T-helper 2 cell (primary cell): Measurements from ENCODE around the gene HLA-DPB1.
"Not testable (repeated sequence)": the region's sequence is repeated elsewhere in the genome, so short reads cannot be mapped to it uniquely, and the experiment has no call there.

Experiments used
- DNase-seq, 5 experiments: peaks; one replicate each; pipeline versions ENCODE4 v3.0.0 to v3.0.0-alpha.2; 2012 to 2022
- total RNA-seq, 2 donors: gene quantifications; one replicate each; lab custom pipeline; 2026; lab: John Stamatoyannopoulos, UW

HLA-DPB1 gene
- 41.8 to 60.0 reads per million in 2 donors for total RNA-seq

GRCh38 chr6:33075568-33076405 is at the start of gene HLA-DPB1:
Gene HLA-DPB1, plus strand, starts transcription at chr6:33075990. Its CDS starts 52 bp downstream, at chr6:33076042.
- peak in 2 of 5 experiments; percentile 63 to 92 for DNase-seq

- DNase-seq, result no peak
Observed at GRCh38 chr6:33028220-33028849, 47.5 kb upstream of the HLA-DPB1 start.

GRCh38 chr6:33029328-33030184 is 46.2 kb upstream of the HLA-DPB1 start:
- peak in 1 of 5 experiments; percentile 86 for DNase-seq

- no peak for DNase-seq
Observed at GRCh38 chr6:33030245-33030644, 45.5 kb upstream of the HLA-DPB1 start.

DNA sequence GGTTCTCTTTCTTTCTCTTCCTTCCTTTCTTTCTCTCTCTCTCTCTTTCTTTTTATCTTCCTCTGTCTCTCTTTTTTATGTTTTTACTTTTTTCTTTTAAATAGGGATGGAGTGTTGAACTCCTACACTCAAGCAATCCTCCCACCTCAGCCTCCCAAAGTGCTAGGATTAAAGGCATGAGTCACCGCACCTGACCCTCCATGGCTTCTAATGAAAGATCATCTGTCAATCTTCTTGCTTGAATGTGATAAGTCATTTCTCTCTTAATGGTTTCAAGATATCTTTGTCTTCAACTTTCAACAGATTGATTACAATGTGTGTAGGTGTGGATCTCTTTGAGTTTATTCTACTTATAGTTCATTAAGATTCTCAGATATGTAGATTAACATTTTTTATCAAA is 41.2 kb upstream of the HLA-DPB1 start:
- no peak for DNase-seq

DNA sequence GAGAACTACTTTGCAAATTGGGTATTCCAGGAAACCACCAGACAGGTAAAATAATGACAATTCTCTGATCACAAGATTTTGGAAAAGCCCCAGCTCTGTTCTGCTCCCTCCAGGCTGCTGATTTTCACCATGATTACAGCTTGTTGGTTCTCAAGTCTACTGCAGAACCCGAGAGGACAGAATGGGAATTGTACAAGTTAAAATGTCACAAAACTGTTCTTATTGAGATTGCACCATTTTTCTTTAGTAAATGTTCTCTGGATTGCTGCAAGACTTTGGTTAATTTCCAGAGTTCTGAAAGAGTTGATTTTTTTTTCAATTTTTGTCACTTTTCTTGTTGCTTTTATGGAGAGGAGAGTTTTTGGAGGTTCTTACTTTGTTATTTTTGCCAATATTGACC is 39.3 kb upstream of the HLA-DPB1 start:
- no peak for DNase-seq

GRCh38 chr6:33040157-33040556 is 35.6 kb upstream of the HLA-DPB1 start:
- no peak for DNase-seq

DNA sequence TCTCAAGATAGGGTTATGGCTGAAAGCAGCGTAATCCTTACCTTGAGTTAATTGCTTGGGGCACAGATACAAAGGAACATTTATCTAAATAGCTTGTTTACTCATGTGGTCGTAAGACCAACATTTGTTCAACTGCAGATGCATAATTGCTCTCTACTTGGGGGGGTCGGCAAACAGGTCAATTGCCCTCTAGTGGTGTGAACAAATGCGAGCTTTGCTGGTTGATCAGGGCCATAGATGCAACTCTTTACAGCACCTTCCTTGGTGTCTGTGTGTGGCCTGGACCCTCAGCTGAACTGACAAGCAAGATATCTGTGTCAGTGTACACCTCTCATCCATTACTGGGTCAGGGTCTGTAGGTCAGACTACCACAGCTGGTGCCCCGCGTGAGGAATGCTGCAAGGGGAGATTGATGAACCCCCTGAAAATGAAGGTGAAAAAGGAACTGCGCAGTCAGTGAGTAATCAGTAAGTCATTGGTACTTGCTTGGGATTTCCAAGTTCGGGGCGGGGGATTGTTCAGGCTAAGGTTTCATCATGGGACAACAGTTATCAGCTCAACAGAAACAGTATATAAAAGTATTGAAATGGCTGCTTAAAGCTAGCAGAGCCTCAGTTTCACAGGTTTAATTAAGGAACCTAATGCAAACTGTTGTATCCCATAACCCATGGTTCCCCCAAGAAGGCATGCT is 26.3 kb upstream of the HLA-DPB1 start:
- DNase-seq, result no peak

DNA sequence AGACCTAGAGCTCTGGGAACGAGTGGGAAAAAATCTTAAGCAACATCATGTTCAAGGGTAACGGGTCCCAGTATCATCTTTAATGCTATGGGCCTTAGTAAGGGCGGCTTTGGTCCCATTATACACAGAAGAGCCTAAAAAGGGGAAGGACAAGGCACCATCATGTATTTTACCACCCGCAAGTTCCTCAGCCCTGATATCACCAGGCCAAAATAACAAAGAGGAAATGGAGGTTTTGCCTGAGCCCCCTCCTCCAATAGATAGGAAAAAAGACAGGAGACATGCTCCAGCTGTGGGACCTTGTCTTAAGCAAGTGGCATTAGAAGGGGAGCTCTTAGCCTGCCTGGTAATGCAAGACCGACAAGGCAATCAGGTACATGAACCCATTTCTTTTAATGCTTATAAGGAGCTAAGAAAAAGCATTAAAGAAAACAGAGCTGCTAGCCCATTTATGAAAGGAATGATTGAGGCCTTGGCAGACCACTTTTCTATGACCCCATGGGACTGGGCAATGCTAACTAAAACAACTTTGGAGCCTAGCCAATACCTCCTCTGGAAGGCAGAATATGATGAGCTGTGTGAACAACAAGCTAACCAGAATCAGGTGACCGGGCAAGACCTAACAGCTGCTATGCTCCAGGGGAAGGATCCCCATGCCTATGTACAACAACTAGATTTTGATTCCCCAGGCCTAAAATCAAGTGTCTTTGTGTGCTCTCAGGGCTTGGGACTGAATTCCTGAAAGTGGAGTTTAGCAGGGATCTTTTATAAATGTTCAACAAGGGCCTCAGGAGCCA is 25.6 kb upstream of the HLA-DPB1 start:
- no peak for DNase-seq

DNA sequence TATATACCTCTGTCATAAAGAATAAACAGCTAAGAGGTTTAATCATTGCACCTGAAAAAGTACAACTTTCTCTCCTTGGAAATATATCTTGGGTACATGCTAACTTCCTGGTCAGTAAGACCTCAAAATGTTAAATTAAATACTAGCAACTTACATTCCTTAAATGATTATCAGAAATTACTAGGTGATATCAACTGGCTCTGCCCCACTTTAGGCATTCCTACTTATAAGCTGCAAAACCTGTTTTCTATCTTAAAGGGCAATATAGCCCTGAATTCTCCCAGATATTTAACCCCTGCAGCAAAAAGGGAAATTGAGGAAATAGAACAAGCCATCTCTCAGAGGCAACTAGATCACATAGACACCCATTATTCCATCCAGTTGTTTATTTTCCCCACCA is 23.2 kb upstream of the HLA-DPB1 start:
- no peak for DNase-seq

DNA sequence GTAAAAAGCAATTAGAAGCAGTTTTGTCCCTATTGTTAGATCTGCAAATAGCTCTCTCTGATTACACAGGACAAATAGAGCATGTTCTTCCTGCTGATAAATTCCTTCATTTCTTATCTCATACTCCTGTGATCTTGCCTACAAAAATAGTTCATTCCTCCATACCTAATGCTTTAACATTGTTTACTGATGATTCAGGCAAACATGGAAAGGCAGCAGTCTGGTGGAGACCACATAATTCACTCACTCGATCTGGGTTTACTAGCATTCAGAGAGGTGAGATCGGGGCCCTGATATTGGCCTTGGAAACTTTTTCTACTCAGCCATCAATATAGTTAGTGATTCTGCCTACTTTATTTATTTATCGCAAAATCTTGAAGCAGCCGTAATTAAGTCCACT is 22.6 kb upstream of the HLA-DPB1 start:
- DNase-seq, result no peak

DNA sequence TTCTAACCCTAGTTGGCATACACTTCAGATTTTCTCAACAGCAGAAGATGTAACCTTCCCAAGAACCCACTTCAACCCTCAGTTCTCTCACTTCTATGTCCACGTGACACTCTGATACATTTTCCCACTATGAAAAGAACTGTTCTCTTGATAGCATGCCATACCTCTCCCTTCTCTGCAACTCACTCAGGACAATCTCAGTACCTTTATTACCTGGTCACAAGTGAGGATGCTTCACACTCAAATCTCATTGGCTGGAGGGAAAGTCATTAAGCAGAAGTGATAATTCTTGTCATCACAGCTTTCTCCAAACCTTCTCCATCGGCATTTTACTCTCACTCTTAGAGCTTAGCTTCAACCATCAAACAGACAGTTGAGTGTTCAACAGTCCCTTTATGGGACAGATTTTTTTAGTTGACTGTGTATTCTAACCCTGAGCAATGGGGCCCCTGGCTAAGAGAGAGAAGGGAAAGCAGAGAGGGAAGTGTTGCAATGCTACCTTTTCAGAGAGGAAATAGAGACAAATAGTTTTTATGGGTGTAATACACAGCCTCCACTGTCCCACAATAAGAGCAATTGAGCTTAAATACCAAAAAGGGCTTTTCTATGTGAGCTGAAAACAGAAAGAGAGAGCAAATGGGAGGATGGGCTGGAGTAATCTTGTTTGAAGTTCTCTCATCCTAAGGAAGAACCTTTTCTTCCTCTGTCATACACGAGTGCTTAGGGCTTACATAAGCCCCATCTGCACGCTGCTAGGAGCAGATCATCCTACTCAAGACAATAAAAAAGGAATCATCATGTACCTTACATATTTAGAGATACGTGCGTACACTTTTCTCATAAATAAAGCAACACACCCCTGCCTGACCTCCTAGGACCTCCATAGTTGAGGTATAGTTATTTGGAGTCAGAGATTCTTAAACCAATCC is 18.3 kb upstream of the HLA-DPB1 start:
- DNase-seq, result no peak

DNA sequence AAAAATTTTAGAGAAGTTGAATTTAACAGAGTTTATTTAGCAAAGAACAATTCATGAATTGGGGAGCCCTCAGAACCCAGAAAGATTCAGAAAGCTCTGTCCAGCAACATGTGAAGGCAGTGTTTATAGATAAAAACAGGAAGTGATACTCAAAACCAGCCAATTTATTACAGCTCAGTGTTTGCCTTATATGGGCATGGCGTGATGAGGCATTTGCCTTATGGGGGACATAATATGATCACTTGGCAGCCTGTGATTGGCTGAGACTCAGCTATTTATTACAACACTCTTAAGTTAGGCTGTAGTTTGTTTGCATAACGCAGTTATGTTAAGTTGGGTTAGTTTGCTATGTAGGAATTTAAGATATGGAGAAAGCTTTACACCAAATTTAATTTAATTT is 13.8 kb upstream of the HLA-DPB1 start:
- peak in 1 of 5 experiments; percentile 49 for DNase-seq

DNA sequence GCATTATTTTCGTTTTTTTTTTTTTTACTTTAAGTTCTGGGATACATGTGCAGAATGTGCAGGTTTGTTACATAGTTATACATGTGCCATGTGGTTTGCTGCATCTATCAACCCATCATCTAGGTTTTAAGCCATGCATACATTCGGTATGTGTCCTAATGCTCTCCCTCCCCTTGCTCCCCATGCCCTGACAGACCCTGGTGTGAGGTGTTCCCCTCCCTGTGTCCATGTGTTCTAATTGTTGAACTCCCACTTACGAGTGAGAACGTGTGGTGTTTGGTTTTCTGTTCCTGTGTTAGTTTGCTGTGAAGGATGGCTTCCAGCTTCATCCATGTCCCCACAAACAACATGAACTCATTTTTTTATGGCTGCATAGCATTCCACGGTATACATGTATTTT is 12.4 kb upstream of the HLA-DPB1 start:
- not testable (repeated sequence) for DNase-seq

DNA sequence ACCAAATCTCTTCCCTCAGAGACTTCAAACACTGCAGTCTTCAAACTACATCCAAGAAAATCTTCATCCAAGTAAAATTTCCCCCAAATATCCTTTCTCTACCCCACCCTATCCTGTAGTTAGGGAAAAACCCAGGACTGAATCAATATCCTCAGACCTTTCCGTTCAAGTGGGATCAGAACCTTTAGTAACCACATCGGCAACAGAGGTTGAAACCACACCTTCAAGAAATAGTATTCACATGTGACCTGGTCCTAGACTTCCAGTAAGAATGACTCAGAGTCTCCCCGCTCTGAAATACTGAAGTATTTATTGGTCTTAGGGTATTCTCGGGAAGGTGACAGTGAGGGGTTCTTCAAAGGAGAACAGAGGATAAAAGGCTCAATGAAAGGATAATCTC is 11.1 kb upstream of the HLA-DPB1 start:
- no peak for DNase-seq

DNA sequence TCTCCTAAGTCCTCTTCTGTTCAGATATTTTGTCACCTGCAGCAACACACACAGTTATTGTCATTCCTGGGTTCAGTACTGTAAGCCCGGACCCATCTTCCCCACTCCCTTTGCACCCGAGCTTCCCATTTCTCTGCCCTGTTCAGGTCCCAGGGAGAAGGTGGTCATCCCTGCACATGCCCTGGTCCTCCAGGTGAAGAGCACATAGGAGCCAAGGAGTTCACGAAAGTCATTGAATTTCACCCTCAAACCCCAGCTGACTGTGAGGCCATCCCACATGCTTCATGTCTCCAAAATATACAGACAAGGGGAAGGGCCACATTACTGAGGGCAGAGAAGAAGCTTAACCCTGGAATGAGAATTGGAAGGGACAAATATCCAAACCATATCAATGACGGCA is 10.5 kb upstream of the HLA-DPB1 start:
- DNase-seq, result no peak

GRCh38 chr6:33066917-33067521 is 8.8 kb upstream of the HLA-DPB1 start:
- DNase-seq, result no peak

GRCh38 chr6:33069021-33069738 is 6.6 kb upstream of the HLA-DPB1 start:
- DNase-seq, result no peak

DNA sequence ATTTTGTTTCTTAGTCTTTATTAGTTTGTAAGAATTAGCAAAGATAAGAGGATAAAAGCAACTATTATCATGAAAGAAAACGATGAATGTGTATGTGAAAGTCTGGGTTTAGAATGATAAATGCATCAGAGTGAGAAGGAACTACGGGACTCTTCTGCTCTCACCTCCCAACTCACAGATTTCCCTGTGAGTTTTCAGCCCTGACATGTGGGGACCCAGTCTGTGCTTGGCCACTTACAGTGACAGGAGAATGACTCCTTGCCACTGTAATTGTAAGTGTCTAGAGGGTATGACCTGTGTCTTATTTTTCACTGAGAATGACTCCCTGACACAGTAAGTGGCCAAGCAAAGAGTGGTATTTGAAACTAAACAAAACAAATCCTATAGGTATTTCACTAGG is 4.9 kb upstream of the HLA-DPB1 start:
- DNase-seq, result no peak
